Cardiac fibroblast (primary cell): ENCODE data around the gene TSR3.
A peak's percentile ranks its signal among the peaks of the same experiment; 100 is the strongest.

Source experiments
- DNase-seq, 2 donors: peaks; one replicate each; pipeline versions ENCODE4 v3.0.0 to v3.0.0-alpha.2; 2010; ENCODE audit warnings: low read depth in 2 of 2
- H3K4me3 ChIP-seq, 2 donors: replicated peaks in 1 of 2; 1 replicate in 1 of 2; 2 replicates in 1 of 2; pipeline ENCODE4 v1.5.1; 2011; ENCODE audit warnings: low read depth in 2 of 2, low read length in 2 of 2, mild to moderate bottlenecking in 2 of 2, moderate library complexity in 1 of 2
- CTCF ChIP-seq: IDR thresholded peaks from one replicate; pipeline ENCODE4 v1.5.1; 2011; ENCODE audit warnings: low read depth, mild to moderate bottlenecking, low read length, inconsistent platforms

Gene TSR3

GRCh38 chr16:1371054-1371978, 19.6 kb upstream of the TSR3 start:
- TF ChIP-seq CTCF = no peak
- H3K4me3 ChIP-seq = no peak overlapping the region

GRCh38 chr16:1367486-1368174, 16.0 kb upstream of the TSR3 start:
- no peak for DNase-seq
- no peak for TF ChIP-seq CTCF
- H3K4me3 ChIP-seq = no peak overlapping the region

More at GRCh38 chr16:1371054-1371978, 19.6 kb upstream of the TSR3 start:
- no peak for DNase-seq

GRCh38 chr16:1366712-1367299, 15.1 kb upstream of the TSR3 start:
- TF ChIP-seq CTCF = no peak
- DNase-seq = no peak
- H3K4me3 ChIP-seq = no peak overlapping the region

GRCh38 chr16:1366060-1366711, 14.5 kb upstream of the TSR3 start:
- no peak overlapping the region for H3K4me3 ChIP-seq
- DNase-seq = no peak
- no peak for TF ChIP-seq CTCF

- H3K4me3 ChIP-seq = no peak overlapping the region
- DNase-seq = no peak
- TF ChIP-seq CTCF = no peak
Measured at GRCh38 chr16:1364510-1364909, 12.8 kb upstream of the TSR3 start.

GRCh38 chr16:1363501-1364041, 11.9 kb upstream of the TSR3 start:
- no peak overlapping the region for H3K4me3 ChIP-seq
- peak; percentile 81 for TF ChIP-seq CTCF

More at GRCh38 chr16:1363501-1364041, 11.9 kb upstream of the TSR3 start:
- peak; percentile 43 to 44 for DNase-seq
